ENCODE results near the gene CDH13. TPM values are rescaled to one million over a fixed set of nuclear protein-coding genes. Genes with fewer than 3 reads are reported as not detected.
A peak's percentile ranks its signal among the peaks of the same experiment; 100 is the strongest.

Gene CDH13
- total and polyA plus RNA-seq, 10 of the 15 experiments (the other 5 are each of a cell fraction or from before 2014, with no cell fraction given), result under 0.01 to 0.05 TPM; not detected in 8

DNA sequence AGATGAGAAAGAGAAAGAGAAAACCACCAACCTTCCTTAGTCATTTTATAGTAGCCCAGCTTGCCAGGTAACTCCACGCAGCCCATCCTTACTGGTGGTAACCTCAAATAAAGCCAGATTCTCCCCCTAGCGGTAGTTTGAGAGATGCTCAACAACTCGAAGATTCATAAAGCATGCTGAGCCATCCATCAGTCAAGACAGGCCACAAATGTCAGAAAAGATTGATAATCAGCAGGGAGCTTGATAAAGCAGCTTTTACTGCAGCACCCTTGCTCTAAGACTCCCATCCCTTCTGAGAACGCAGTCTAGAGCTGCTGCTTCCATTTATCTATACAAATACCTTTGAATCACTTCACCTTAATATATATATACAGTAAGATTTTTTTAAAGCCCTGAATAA, 729.5 kb downstream of the CDH13 start (continued):
- TF ChIP-seq, protein P1, sequence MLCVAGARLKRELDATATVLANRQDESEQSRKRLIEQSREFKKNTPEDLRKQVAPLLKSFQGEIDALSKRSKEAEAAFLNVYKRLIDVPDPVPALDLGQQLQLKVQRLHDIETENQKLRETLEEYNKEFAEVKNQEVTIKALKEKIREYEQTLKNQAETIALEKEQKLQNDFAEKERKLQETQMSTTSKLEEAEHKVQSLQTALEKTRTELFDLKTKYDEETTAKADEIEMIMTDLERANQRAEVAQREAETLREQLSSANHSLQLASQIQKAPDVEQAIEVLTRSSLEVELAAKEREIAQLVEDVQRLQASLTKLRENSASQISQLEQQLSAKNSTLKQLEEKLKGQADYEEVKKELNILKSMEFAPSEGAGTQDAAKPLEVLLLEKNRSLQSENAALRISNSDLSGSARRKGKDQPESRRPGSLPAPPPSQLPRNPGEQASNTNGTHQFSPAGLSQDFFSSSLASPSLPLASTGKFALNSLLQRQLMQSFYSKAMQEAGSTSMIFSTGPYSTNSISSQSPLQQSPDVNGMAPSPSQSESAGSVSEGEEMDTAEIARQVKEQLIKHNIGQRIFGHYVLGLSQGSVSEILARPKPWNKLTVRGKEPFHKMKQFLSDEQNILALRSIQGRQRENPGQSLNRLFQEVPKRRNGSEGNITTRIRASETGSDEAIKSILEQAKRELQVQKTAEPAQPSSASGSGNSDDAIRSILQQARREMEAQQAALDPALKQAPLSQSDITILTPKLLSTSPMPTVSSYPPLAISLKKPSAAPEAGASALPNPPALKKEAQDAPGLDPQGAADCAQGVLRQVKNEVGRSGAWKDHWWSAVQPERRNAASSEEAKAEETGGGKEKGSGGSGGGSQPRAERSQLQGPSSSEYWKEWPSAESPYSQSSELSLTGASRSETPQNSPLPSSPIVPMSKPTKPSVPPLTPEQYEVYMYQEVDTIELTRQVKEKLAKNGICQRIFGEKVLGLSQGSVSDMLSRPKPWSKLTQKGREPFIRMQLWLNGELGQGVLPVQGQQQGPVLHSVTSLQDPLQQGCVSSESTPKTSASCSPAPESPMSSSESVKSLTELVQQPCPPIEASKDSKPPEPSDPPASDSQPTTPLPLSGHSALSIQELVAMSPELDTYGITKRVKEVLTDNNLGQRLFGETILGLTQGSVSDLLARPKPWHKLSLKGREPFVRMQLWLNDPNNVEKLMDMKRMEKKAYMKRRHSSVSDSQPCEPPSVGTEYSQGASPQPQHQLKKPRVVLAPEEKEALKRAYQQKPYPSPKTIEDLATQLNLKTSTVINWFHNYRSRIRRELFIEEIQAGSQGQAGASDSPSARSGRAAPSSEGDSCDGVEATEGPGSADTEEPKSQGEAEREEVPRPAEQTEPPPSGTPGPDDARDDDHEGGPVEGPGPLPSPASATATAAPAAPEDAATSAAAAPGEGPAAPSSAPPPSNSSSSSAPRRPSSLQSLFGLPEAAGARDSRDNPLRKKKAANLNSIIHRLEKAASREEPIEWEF (IDR thresholded peaks at IDR 0.05; ENCODE audit: insufficient replicate concordance, low read depth, low read length), result no peak
- TF ChIP-seq MYC (IDR thresholded peaks at IDR 0.05; ENCODE audit: insufficient read depth, insufficient read length, insufficient replicate concordance, low read length, severe bottlenecking) (no peak), POLR2AphosphoS5 (IDR thresholded peaks at IDR 0.05; ENCODE audit: low read length) (no peak), EED (IDR thresholded peaks at IDR 0.05; ENCODE audit: low read depth) (no peak), BCL11A (IDR thresholded peaks at IDR 0.05; ENCODE audit: low read depth, low read length) (no peak), RAD21 (IDR thresholded peaks at IDR 0.05; ENCODE audit: insufficient read depth, low read depth, low read length) (peak; percentile 55), SMC3 (IDR thresholded peaks at IDR 0.05; ENCODE audit: borderline replicate concordance, low read length) (peak; percentile 23; the same call in 1 of the 2 replicates), IKZF1 (conservative IDR thresholded peaks at IDR 0.05) (no peak), RBBP5 (conservative IDR thresholded peaks at IDR 0.05) (no peak), HCFC1 (IDR thresholded peaks at IDR 0.05; ENCODE audit: low read length) (no peak), SMAD5 (IDR thresholded peaks at IDR 0.05; ENCODE audit: low read depth) (no peak), STAT1 (conservative IDR thresholded peaks at IDR 0.05) (no peak), RUNX3 (IDR thresholded peaks at IDR 0.05; ENCODE audit: low read length) (peak; percentile 22; the same call in 1 of the 2 replicates), HDAC2 (IDR thresholded peaks at IDR 0.05) (no peak), IKZF2 (IDR thresholded peaks at IDR 0.05) (no peak)
- TF ChIP-seq, protein P2, sequence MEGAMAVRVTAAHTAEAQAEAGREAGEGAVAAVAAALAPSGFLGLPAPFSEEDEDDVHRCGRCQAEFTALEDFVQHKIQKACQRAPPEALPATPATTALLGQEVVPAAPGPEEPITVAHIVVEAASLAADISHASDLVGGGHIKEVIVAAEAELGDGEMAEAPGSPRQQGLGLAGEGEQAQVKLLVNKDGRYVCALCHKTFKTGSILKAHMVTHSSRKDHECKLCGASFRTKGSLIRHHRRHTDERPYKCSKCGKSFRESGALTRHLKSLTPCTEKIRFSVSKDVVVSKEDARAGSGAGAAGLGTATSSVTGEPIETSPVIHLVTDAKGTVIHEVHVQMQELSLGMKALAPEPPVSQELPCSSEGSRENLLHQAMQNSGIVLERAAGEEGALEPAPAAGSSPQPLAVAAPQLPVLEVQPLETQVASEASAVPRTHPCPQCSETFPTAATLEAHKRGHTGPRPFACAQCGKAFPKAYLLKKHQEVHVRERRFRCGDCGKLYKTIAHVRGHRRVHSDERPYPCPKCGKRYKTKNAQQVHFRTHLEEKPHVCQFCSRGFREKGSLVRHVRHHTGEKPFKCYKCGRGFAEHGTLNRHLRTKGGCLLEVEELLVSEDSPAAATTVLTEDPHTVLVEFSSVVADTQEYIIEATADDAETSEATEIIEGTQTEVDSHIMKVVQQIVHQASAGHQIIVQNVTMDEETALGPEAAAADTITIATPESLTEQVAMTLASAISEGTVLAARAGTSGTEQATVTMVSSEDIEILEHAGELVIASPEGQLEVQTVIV (IDR thresholded peaks at IDR 0.05; ENCODE audit: borderline replicate concordance, partially characterized antibody), result no peak
- TF ChIP-seq, protein P3, sequence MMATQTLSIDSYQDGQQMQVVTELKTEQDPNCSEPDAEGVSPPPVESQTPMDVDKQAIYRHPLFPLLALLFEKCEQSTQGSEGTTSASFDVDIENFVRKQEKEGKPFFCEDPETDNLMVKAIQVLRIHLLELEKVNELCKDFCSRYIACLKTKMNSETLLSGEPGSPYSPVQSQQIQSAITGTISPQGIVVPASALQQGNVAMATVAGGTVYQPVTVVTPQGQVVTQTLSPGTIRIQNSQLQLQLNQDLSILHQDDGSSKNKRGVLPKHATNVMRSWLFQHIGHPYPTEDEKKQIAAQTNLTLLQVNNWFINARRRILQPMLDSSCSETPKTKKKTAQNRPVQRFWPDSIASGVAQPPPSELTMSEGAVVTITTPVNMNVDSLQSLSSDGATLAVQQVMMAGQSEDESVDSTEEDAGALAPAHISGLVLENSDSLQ (IDR thresholded peaks at IDR 0.05), result peak; percentile 37; the same call in 1 of the 2 replicates
- TF ChIP-seq, protein P4, sequence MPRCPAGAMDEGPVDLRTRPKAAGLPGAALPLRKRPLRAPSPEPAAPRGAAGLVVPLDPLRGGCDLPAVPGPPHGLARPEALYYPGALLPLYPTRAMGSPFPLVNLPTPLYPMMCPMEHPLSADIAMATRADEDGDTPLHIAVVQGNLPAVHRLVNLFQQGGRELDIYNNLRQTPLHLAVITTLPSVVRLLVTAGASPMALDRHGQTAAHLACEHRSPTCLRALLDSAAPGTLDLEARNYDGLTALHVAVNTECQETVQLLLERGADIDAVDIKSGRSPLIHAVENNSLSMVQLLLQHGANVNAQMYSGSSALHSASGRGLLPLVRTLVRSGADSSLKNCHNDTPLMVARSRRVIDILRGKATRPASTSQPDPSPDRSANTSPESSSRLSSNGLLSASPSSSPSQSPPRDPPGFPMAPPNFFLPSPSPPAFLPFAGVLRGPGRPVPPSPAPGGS (IDR thresholded peaks at IDR 0.05; ENCODE audit: borderline replicate concordance, insufficient read depth, low read depth, low read length, poor library complexity, severe bottlenecking), result no peak
- TF ChIP-seq, protein P5, sequence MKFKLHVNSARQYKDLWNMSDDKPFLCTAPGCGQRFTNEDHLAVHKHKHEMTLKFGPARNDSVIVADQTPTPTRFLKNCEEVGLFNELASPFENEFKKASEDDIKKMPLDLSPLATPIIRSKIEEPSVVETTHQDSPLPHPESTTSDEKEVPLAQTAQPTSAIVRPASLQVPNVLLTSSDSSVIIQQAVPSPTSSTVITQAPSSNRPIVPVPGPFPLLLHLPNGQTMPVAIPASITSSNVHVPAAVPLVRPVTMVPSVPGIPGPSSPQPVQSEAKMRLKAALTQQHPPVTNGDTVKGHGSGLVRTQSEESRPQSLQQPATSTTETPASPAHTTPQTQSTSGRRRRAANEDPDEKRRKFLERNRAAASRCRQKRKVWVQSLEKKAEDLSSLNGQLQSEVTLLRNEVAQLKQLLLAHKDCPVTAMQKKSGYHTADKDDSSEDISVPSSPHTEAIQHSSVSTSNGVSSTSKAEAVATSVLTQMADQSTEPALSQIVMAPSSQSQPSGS (IDR thresholded peaks at IDR 0.05; ENCODE audit: low read length), result no peak
